ENCODE data around the gene NGF.
"Not testable (repeated sequence)": the region's sequence is repeated elsewhere in the genome, so short reads cannot be mapped to it uniquely, and the experiment has no call there.

Gene NGF

DNA sequence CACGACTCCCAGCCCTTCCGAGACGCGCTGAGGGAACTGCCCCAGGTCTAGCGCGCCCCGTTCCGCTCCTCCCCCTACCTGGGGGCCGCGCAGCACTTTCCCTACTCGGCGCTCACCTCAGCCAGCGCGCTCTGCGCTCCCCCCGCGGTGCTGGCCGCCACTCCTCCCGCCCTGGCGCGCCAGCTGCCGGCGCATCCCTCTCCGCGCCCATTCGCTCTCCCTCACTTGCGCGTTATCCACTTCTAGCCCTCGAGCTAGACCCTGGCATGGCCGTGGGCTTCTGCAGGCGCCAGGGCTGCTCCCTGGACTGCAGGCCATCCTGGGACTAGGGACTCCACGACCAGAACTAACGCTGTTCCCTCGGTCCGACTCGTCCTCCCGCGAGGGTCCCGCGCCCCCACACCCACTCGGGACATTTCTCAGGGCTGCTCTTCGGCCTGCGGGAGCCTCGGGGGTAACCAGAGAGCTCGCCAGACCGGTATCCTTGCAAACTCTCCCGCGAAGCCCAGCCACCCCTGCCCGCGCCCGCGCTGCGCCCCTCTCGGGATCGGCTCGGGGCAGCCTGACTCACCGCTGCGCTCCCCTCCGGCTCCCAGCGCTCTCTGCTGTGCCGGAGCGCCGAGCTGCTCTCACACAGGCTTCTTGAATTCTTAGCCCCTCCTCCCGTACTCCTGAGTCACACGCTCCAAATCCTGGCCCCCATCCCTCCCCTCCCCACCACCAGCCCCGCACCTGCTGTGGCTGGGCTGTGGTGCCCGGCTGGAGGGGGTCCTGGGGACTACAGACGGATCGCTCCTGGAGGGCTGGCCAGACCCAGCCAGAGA lies at the start of gene NGF:
TSS of gene NGF (minus strand) at position 617 of the 824 bp plus-strand sequence. CDS start 51,454 bp downstream, outside the sequence.
- no peak for DNase-seq

DNA sequence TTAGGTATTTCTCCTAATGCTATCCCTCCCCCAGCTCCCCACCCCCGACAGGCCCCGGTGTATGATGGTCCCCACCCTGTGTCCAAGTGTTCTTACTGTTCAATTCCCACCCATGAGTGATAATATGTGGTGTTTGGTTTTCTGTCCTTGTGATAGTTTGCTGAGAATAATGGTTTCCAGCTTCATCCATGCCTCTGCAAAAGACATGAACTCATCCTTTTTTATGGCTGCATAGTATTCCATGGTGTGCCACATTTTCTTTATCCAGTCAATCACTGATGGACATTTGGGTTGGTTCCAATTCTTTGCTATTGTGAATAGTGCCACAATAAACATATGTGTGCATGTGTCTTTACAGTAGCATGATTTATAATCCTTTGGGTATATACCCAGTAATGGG lies 45.4 kb upstream of the NGF start:
- not testable (repeated sequence) for DNase-seq

DNA sequence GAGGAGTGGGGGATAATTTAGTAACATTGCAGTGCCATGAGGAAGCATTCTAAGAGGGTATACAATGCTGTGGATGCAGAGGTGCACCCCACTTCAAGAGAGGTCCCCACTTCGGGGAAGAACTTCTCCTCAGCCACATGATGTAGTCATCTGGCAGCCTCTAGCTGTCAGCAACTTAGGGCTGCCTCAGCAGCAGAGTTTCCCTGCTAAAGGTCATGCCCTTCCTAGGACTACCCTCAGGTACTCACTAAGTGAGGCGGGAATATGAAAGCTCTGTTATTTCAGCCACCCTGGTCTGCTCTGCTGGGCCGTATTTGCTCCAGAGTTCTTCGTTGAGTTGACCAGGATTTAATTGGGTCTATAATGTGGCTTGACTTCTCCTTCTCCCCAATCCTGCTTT lies 41.9 kb upstream of the NGF start:
- no peak for DNase-seq

DNA sequence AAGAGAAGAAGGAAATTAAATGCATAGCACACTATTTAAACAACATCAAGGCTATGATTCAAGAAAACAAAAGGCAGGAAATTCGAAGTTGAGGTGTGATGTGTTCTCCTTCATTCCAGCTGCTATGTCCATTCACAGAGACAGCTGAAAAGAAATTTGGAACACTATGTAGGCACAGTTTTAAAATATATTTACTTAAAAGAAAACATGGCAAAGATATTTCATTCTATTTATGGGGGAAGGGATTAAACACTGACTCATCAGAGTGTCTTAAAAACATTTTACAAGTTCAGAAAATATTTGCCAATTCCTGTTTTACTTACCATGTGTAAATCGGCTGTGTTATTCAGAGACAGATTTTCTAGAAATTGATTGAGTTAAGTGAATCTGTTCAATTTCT lies 39.4 kb upstream of the NGF start:
- no peak for DNase-seq

DNA sequence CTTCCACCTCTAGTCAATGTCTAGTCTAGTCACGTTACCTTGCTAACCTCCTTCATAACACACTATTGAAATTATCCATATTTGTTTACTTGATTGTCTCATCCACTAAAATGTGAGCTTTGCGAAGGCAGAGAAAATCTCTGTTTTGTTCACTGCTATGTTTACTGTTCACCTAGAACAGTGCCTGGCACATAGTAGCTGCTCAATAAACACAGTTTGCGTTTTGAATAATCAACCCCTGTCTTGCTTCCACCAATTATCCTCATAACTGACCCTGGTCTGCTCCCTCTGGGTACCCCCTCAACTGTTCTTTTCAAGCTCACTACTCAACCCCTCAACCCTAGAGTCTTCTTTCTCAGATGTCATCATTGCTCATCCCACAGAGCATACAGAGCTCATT lies 36.5 kb upstream of the NGF start:
- no peak for DNase-seq

DNA sequence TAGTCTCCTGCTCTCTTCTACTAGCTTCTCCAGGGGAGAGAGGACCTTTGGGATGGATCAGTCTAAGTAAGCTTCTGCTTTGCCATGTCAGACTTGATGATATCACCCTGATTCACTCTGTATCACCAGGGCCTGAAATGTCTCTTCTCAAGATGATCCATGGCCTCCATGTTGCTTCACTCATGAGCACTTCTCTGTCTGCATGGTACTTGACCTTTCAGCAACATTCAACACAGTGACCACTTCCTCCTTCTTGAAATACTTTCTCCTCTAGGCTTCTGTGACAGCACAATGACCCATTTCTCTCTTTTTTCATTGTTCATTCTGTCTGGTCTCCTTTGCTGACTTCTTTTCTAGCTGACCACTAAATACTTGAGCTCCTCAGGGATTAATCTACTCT lies 35.3 kb upstream of the NGF start:
- DNase-seq, result no peak

DNA sequence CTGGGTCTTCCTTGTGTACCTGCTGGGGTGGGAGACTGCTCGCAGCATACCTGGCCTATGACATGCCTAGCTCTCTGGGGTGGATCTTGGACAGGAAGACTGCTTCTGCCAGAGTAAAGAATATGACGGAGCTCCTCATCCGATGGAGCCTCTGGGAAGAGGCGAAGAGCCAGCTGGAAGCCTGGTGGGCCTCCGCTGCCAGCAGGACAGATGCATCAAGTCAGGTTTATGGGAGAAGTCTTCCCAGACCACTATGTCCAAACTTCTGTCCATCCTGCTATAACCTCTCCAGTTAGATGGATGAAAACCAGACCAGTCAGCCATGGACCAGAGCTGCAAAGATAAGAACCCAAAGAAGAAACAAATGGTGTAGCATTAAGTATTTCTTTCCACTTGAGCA lies 27.7 kb upstream of the NGF start:
- no peak for DNase-seq

DNA sequence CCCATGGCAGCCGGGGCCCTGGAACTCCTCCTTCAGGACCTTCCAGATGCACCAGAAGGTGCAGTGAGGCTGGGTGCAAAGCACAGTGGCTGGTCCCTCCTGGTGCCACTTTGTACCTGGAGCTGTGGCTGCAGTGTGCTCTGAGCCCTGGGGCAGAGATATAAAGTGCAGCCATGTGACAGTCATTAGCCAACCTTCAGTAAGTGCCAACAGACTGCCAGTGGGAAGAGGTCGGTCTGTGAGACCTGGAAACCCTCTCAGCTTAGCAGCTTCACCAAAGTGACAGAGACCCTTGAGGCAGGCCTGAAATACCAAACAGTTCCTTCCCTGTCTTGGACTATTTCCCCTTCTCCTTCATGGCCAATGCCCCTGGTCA lies 26.7 kb upstream of the NGF start:
- DNase-seq, result no peak

DNA sequence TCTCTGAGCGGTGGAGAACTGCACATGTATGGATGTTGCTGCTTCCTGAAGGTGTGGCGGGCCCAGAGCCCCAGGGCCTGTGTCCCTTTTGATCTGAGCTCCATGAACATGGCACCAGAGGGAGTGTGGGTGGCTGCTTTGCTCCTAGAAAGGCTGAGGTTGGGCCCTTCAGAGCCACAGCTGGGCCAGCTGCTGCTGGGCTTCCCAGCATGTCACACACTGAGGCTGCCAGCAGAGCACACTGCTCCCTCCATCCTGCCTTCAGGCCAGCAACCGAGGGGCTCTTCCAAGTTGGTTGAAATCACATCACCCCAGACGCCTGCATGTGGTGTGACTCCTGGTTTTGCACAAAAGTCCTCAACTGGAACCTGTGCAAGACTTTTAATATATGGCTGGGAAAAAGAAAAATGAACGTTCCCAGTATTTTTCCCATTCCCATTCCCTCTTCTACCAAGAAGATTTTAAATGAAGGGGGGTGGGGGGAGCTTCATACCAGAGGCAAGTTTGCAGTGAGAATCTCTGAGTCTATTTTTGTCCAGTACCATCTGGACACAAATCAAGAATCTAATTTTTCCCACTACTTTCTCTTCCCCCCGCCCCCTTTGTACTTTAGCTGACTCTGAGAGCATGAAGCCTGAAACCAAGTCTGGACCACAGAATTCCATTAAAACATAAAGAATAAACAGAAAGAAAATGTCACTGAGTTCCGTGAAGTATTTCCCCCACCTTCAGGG lies 26.2 kb upstream of the NGF start:
- DNase-seq, result no peak

DNA sequence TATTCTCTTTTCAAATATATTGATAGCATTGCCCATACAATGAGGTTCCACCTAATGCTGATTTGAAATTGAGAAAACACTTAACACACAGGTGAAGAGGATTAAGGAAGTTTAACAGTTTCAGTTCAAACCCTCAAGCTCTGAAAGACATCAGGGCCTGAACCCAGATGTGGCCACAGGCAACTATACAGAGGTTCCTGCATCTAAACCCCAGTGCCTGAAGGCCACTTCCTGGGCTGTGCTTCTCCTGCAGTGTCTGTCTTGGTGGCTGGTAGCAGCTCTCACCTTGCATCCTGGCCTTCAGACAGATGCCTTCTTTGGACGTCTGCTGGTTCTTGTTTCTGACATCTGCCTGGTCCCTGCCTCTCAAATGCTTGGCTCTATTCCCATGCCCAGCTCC lies 25.1 kb upstream of the NGF start:
- DNase-seq, result no peak

DNA sequence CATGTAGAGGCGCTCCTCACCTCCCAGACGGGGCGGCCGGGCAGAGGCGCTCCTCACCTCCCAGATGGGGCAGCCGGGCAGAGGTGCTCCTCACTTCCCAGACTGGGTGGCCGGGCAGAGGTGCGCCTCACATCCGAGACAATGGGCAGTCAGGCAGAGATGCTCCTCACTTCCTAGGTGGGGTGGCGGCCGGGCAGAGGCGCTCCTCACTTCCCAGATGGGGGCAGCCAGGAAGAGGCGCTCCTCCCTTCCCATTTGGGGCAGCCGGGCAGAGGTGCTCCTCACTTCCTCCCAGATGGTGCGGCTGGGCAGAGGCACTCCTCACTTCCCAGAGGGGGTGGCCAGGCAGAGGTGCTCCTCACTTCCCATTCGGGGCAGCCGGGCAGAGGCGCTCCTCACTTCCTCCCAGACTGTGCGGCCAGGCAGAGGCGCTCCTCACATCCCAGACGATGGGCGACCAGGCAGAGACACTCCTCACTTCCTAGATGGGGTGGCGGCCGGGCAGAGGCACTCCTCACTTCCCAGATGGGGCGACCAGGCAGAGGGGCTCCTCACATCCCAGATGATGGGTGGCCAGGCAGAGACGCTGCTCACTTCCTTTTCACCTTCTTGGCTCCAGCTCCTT lies 22.6 kb upstream of the NGF start:
- DNase-seq, result not testable (repeated sequence)

DNA sequence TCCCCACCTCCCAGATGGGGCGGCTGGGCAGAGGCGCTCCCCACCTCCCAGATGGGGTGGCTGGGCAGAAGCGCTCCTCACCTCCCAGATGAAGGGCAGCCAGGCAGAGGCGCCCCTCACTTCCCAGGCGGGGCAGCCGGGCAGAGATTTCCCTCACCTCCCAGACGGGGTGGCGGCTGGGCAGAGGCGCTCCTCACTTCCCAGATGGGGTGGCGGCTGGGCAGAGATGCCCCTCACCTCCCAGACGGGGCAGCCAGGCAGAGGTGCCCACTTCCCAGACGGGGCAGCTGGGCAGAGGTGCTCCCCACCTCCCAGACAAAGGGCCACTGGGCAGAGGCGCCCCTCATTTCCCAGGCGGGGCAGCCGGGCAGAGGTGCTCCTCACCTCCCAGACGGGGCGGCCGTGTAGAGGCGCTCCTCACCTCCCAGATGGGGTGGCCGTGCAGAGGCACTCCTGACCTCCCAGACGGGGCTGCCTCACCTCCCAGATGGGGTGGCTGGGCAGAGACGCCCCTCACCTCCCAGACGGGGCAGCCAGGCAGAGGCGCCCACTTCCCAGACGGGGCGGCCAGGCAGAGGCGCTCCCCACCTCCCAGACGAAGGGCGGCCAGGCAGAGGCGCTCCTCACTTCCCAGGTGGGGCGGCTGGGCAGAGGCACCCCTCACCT lies 21.9 kb upstream of the NGF start:
- not testable (repeated sequence) for DNase-seq

DNA sequence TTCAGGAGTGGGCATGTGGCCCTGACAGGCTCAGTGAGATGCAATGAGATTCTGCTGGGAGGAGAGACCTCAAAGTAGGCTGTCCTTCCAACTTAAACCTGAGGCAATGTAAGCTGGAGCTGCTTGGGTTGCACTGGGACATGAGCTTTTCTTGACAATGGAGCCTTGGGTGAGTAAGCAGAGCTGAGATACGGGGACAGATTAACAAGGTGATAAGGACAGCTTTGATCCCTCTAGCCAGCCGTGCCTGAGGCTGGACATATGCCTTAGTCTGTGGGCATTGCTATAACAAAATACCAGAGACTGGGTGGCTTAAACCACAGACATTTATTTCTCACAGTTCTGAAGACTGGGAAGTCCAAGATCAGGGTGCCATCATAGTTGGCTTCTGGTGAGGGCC lies 18.3 kb upstream of the NGF start:
- no peak for DNase-seq

DNA sequence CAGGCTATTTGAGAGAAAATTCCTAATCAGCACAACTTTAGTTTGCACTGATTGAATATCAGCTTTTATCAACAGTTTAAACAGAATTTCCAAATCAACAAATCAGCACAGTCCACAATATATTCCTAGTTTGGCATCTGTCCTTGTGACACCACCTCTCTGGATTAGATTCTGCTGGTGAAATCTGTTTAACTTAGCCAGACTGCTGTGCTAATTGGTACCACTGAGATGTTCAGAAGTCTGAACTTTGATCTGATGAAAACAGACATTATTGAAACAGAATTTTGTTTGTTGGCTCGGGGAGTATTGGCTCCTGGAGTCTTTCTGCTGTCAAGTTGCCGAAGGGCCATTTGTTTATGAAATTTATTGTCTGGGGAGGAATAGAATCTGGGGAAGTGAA lies 17.0 kb upstream of the NGF start:
- DNase-seq, result no peak

DNA sequence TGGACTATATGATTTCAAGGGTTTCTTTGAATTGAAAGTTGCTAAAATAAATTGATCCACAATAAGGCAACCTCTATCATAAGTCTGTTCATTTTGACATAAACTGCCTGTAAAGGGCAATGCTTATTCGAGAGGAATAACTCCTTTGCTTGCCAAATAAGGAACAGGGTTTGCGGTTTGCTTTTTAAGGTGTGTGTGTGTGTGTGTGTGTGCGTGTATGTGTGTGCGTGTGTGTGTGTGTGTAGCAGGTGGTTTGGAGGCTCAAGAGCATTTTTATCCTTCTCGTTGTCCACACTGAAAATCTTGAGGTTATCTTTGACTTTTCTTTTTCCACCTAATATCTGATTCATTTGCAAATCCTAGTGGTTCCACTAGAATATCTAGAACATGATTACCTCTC lies 13.1 kb upstream of the NGF start:
- no peak for DNase-seq

DNA sequence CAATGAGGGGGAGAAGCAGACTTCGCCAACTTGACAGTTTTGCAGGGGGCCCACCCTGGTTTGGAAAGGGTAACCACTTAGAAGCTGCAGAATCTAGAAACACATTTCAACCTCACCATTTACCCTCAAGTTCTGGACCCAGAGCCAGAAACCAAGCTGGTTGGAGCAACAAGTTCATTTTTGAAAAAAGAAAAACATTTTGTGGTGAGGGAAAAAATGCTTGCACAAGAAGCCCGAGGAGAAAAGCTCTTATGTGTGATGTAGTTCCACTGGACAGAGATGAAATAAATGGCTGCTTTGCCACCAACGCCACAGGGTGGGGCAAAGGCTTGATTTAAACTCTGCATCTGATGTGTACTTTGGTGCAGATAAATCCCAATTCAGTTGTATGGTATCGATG lies 10.6 kb upstream of the NGF start:
- no peak for DNase-seq

DNA sequence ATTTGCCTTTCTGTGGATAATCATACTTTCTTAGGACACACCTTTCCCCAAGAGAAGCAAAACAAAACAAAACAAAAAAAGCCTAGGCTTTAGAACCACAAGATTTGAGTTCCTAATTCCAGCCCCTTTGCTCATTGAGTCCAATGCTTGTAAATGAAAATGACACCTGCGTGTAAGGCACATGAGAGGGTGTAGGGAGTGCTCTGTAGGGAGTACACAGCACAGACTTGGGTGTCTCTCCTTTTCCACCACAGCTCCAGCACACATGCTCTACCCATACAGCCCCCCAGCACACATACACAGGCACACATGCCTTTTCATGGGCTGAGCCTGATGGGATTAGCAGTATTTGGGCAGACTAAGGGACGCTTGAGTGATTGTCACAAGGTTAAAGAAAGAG lies 9.2 kb upstream of the NGF start:
- no peak for DNase-seq

DNA sequence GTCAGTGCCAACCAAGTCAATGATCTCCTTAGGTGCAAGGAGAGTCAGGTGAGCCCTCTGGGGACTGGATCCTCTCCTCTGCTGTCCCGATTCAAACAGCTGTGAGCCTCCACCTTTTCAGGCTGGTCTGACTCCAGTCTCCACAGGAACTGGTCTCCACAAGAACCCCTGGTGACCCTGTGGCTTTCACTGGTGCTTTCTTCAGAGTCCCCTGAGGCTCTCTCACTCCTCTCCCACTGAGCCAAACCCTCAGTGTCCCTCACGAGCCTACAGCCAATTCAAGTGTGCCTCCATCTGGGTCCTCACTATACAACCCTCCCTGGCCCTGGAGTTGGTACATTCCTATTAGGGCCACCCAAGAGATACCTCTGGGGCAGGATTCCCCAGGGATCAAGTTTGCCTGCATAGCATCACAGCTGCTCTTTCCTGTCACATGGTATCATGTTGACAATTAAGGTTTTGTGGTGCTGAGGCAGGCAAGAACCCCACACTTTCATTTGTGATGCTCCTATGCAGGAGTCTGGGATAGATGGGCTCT lies 5.2 kb upstream of the NGF start:
- DNase-seq, result no peak

DNA sequence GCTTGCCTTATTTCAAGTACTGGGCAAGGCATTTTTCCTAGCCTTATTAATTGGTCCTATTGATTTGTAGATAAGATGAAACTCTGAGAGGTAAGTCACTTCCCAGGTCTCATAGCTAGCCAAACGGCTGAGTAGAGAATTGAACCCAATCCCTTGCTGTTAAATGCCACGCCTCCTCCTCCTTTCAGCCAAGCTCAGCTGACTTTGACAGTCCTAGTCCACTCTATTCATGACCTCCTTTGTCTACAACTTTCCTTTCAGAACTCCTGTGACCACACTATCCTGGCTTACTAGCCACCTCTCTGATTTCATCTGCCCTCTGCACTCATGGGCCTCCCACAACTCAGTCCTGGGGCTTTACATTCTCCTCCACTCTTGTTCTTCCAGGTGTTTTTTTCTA lies 3.9 kb upstream of the NGF start:
- DNase-seq, result no peak

DNA sequence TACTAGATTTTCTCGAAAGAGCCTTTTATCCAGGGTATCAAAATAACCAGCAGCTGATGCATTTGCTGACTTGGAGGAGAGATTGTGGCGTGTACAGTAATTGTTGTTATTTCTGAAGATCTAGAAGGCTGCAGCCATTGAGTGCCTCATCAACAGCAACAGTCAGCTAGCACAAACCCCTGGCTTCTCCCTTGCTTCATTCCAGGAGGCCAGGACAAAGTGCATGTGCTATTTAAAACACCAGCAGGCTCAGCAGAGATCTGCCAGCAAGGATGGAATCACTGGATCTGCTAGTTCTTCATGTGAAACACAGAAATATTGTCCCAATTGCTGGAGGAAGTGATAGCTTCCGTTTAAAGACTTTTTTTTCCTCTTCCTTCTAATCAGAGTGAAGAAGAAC lies 2.8 kb upstream of the NGF start:
- no peak for DNase-seq

DNA sequence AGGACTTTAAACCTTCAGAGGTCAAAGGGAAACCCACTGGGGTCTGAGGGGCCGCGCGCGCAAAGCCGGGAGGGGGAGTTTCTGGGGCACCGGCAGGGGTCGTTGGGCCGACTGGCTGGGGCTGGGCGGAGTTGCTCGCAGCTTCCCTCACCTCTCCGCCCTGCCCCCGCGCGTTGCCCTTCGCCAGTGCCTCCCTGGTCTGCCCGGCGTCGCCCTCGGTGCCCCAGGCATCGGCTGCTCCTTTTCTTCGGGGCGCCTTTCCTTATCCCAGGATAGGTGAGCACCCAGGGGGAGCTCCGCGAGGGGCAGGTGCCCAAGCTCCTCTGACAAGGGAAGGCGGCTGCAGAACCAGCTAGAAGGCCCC lies 390 bp upstream of the NGF start:
- no peak for DNase-seq

DNA sequence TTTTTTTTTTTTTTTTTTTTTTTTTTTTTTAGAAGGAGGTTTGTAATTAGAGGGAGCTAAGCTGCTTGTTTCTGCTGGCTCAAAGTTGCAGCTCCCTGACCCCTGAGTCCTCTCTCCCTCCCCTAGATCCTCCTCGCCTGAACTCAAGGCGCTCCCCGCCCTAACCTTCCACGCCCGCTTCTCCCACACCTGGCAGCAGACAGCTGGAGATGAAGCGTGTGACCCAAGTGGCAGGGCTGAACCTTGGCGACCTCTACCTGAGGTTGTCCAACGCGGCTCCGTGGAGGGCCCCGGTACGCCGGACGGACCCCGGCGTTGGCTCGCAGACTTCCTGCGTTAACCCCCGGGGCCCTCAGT lies 795 bp downstream of the NGF start:
- DNase-seq, result no peak

DNA sequence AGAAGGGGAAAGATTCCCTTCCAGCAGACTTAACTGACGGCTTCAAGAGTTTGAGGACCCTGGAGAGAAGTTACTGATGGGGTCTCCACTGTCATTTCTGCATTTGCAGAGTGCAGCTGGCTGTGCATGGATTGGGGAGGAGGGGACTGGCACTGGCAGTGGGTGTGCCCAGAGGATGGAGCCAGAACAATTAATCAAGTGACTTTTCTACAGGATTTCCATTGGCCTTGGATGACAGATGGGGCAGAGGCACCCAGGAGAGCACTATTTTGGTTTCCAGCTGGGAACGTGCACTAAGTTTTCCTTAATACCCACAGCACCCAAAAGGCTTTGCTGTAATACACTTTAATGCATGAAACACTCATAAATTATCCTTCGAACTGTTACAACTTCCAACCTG lies 1.3 kb downstream of the NGF start:
- no peak for DNase-seq

Measured in stimulated activated CD8-positive, alpha-beta memory T cell treated with anti-CD3 and anti-CD28 coated beads, Interleukin-4, amount 100 ng/mL, for 48 hours (primary cell).